ENCODE data around the gene VASP.

DNA sequence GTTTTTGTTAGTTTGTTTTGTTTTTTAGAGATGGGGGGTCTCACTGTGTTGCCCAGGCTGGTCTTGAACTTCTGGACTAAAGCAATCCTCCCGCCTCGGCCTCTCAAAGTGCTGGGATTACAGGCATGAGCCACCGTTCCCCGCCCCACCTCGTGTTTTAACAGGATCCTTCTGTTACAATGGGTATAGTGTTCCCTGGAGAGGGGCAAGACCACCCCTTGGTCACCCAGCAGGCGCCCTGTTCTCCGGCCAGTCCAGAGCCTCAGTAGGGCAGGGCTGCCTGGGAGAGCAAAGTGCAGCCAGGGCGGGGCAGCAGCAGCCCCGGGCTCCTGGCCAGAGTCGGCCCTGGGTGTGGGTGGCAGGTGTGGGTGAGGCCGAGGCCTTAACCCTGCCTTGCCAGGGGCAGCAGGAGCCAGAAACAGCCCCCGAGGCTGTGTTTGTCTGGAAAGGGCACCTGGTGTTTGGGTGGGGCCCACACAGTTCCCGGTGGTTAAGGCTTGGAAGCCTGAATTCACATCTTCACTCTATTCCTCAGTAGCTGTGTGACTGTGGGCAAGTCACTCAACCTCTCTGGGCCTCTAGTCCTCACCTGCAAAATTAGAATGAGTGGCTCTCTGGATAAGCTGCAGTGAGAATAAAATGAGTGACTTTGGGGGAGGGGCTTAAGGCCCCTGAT is 7.2 kb downstream of the VASP start:
- no peak for TF ChIP-seq SMC3 (IDR thresholded peaks at IDR 0.05; ENCODE audit: low read length)
- TF ChIP-seq ZNF614 (CRISPR knock-in tag; IDR thresholded peaks at IDR 0.05; ENCODE audit: borderline replicate concordance) = no peak
- TF ChIP-seq TCF7 (IDR thresholded peaks at IDR 0.05; ENCODE audit: low read depth) = no peak
